Endometrial microvascular endothelial cells (primary cell): ENCODE results near the gene ALG11. TPM values are rescaled to one million over a fixed set of nuclear protein-coding genes. Genes with fewer than 3 reads are reported as not detected.

Source experiments
- in situ Hi-C: cut with HindIII; loops from 2 replicates; pipeline ENCODE4 v1.10.0; 2017; ENCODE audit warnings: low sequenced_read_pairs, low pct_unique_long_range_greater_than_20kb; ENCODE audit errors: inconsistent ontology term
- total RNA-seq: library from RNA; depleted of rRNA; stranded (reverse); fragments of >200 nt; gene quantifications from one replicate; pipeline ENCODE4 v1.2.3, GENCODE V29; 2015; ENCODE audit errors: inconsistent ontology term

ALG11 gene
- total RNA-seq, 1 donor from 2014 or later: 21.8 TPM

DNA sequence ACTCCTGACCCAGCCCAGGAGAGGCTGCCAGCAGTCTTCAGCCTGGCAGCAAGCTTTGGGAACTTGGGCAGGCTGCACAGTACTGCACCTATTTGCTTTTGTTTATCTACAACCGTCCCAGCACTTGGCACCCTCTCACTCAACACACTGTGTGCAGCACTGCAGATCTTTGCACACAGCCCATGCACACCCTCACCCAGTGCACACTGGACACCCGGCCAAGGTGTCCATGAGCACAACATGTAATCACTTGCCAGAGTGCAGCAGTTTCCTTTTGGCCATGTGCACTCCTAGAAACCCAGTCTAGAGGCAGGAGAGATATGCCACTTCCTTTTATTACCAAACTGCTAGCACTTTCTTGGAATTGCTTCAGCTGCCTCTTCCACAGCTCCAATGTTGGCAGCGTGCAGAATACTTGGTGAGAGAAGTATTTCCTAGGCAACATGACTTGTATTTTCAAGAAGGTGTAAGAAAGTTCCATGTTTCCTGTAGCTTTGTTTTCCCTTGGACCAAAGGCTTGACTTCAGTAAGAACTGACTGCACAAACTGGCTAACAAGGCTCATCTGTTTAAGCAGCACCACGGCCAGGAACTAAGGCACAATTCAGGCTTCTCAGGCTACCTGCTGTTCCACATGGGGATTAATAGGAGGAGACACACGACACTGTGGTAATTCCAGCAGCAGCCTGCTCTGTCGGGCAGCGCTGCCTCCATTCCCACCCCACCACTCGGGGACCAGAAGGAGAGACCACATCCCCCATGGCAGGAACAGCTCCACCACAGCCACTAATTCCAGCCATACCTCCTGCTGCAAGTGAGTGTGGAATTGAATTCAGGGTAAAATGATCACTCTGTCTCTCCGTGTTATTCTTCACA lies 16.3 kb upstream of the ALG11 start:
- in situ Hi-C loops: no loop called here

- in situ Hi-C loops: no loop called here
Measured at GRCh38 chr13:51996641-51997040, 15.6 kb upstream of the ALG11 start.

- in situ Hi-C loops: no loop called here
Measured at GRCh38 chr13:51997186-51997585, 15.0 kb upstream of the ALG11 start.

GRCh38 chr13:51997641-51998330 lies 14.4 kb upstream of the ALG11 start:
- in situ Hi-C loops: no loop called here

GRCh38 chr13:51998723-51999509 lies 13.3 kb upstream of the ALG11 start:
- in situ Hi-C loops: no loop called here

GRCh38 chr13:51999510-51999911 lies 12.7 kb upstream of the ALG11 start:
- in situ Hi-C loops: no loop called here

GRCh38 chr13:51999921-52000320 lies 12.3 kb upstream of the ALG11 start:
- in situ Hi-C loops: no loop called here

- in situ Hi-C loops: no loop called here
Measured at GRCh38 chr13:52001120-52001731, 11.0 kb upstream of the ALG11 start.

DNA sequence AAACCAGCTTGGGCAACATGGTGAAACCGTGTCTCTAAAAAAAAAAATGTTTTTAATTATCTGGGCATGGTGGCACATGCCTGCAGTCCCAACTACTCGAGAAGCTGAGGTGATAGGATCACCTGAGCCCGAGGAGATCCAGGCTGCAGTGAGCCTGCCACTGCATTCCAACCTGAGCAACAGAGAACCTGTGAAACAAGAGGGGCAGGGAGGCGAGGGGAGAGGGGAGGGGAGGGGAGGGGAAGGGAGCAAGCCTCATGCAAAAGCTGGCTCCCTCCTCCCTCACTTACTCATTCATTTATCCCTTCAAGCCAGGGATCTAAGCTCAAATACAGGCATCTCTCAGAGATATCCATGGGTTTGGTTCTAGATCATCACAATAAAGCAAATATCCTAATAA lies 9.8 kb upstream of the ALG11 start:
- in situ Hi-C loops: no loop called here

GRCh38 chr13:52003541-52003940 lies 8.7 kb upstream of the ALG11 start:
- in situ Hi-C loops: no loop called here

- in situ Hi-C loops: no loop called here
Measured at GRCh38 chr13:52004511-52005170, 7.6 kb upstream of the ALG11 start.

DNA sequence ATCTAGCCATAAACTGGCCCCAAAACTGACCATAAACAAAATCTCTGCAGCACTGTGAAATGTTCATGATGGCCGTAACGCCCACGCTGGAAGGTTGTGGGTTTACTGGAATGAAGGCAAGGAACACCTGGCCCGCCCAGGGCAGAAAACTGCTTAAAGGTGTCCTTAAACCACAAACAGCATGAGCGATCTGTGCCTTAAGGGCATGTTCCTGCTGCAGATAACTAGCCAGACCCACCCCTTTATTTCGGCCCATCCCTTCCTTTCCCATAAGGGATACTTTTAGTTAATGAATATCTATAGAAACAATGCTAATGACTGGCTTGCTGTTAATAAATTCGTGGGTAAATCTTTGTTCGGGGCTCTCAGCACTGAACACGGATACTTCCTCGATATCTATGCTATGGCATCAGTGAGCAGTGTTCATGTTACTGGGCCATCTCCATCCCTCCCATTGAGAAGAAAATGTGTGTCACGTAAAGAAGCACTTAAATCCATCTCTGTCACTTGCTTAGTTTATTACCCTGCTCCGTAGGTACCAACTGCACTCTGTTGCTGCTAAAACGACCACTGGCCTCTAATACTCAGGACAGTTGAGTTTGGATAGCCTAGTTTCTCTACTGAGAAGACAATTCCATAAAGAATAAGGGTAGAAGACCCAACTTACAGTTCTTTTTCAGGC lies 6.2 kb upstream of the ALG11 start:
- in situ Hi-C loops: no loop called here

GRCh38 chr13:52006523-52007245 lies 5.5 kb upstream of the ALG11 start:
- in situ Hi-C loops: no loop called here

- in situ Hi-C loops: no loop called here
Measured at GRCh38 chr13:52009946-52010345, 2.3 kb upstream of the ALG11 start.

- in situ Hi-C loops: no loop called here
Measured at GRCh38 chr13:52010890-52011631, 1.1 kb upstream of the ALG11 start, which contains the start of gene ATP7B. TSS of gene ATP7B (minus strand) at chr13:52011450. CDS start at chr13:52011337, 113 bp downstream.

GRCh38 chr13:52012512-52012836 lies 276 bp downstream of the ALG11 start:
- in situ Hi-C loops: no loop called here

DNA sequence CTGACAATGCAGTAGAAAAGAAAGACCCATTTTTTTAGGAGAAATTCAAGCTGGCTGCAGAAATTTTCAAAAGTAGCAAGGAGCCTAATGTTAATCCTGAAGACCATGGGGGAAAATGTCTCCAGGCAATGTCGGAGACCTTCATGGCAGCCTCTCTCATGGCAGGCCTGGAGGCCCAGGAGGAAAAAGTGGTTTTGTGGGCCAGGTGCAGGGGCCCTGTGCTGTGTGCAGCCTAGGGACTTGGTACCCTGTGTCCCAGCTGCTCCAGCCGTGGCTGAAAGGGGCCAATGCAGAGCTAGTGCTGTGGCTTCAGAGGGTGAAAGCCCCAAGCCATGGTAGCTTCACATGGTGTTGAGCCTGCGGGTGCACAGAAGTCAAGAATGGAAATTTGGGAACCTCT lies 4.1 kb downstream of the ALG11 start:
- in situ Hi-C loops: no loop called here
